K562 (cell line): Measurements from ENCODE around the gene TALDO1. TPM values are rescaled to one million over a fixed set of nuclear protein-coding genes. Genes with fewer than 3 reads are reported as not detected.

Experiments used
- FOXK2 ChIP-seq, 2 experiments: fragments of 450-650 bp; IDR thresholded peaks in 1 of 2; conservative IDR thresholded peaks in 1 of 2; 2 replicates each; pipeline ENCODE4 v1.6.1; 2016; ENCODE audit warnings: low read depth in 2 of 2, mild to moderate bottlenecking in 1 of 2
- GATAD2A ChIP-seq: fragments of 450-650 bp; IDR thresholded peaks from 2 replicates; pipeline ENCODE4 v1.6.1; 2017
- JUND ChIP-seq, 2 experiments: IDR thresholded peaks; 2 replicates in 1 of 2; 3 replicates in 1 of 2; pipeline ENCODE4 v1.6.1; 2011; ENCODE audit warnings: borderline replicate concordance in 2 of 2, low read depth in 2 of 2, low read length in 2 of 2, improper control_type of control experiment in 1 of 2, missing biosample characterization in 1 of 2, missing genetic modification characterization in 1 of 2, missing genetic modification reagents in 1 of 2
- NR3C1 ChIP-seq: sonication (generic); formaldehyde crosslinking; IDR thresholded peaks from 2 replicates; pipeline ENCODE4 v1.8.1; 2022; ENCODE audit warnings: missing genetic modification reagents
- PHF8 ChIP-seq: fragments of 200-600 bp; sonication (generic); IDR thresholded peaks from 2 replicates; pipeline ENCODE4 v1.6.1; 2012; ENCODE audit warnings: mixed run types, mild to moderate bottlenecking, inconsistent platforms, low read length, moderate library complexity, borderline replicate concordance
- PML ChIP-seq: IDR thresholded peaks from 2 replicates; pipeline ENCODE4 v1.6.1; 2012; ENCODE audit warnings: low read length, inconsistent platforms
- POLR2A ChIP-seq: fragments of 450-650 bp; conservative IDR thresholded peaks from 2 replicates; pipeline ENCODE4 v1.6.1; 2016
- SPI1 ChIP-seq: IDR thresholded peaks from 2 replicates; pipeline ENCODE4 v1.6.1; 2011; ENCODE audit warnings: low read depth, low read length, control low read depth, borderline replicate concordance
- SREBF2 ChIP-seq: sonication (generic); formaldehyde crosslinking; IDR thresholded peaks from 2 replicates; pipeline ENCODE4 v1.4.0; 2020; ENCODE audit warnings: mild to moderate bottlenecking, missing genetic modification reagents
- TBP ChIP-seq: optimal IDR thresholded peaks from 2 replicates; pipeline ENCODE3; 2011; ENCODE audit warnings: low read depth, low read length, improper control_type of control experiment
- THAP7 ChIP-seq: fragments of 250-450 bp; sonication (Bioruptor Pico); IDR thresholded peaks from 2 replicates; pipeline ENCODE4 v1.5.0; 2021
- VEZF1 ChIP-seq: fragments of 200-800 bp; sonication (Bioruptor generic); IDR thresholded peaks from 2 replicates; pipeline ENCODE4 v1.6.1; 2017; ENCODE audit warnings: missing genetic modification characterization, missing compliant biosample characterization
- ZNF143 ChIP-seq: sonication (generic); formaldehyde crosslinking; IDR thresholded peaks from 2 replicates; pipeline ENCODE4 v1.9.0; 2022; ENCODE audit warnings: mild to moderate bottlenecking, missing genetic modification reagents
- polyA plus RNA-seq, 8 experiments: library from polyadenylated mRNA; depleted of rRNA in 4 of 8; stranded (reverse) in 5 of 8; unstranded in 3 of 8; fragments of >200 nt; fragmentation: Nextera tagmentation in 2 of 8; fragmentation: Illumina TruSeq in 1 of 8; extraction: Ambion mirVana in 2 of 8; extraction: Trizol in 1 of 8; gene quantifications; 2 replicates each; pipeline versions ENCODE4 v1.2.1 to v1.2.3, GENCODE V29; 2011 to 2014; ENCODE audit warnings: inconsistent platforms in 1 of 8, missing spikeins in 1 of 8
- total RNA-seq, 7 experiments: library from RNA; depleted of rRNA in 6 of 7; stranded (reverse); fragments of >200 nt in 6 of 7; fragmentation: Illumina TruSeq in 2 of 7; extraction: Trizol in 2 of 7; gene quantifications; 2 replicates each; pipeline versions ENCODE4 v1.2.1 to v1.2.3, GENCODE V29; 2011 to 2021; ENCODE audit warnings: low replicate concordance in 1 of 7
- TF ChIP-seq, protein P1 (sequence below): sonication (generic); formaldehyde crosslinking; IDR thresholded peaks from 2 replicates; pipeline ENCODE4 v1.8.1; 2023; ENCODE audit warnings: mild to moderate bottlenecking, missing genetic modification reagents, moderate library complexity
- TF ChIP-seq, protein P2 (sequence below), 3 experiments: IDR thresholded peaks in 2 of 3; conservative IDR thresholded peaks in 1 of 3; 2 replicates each; pipeline ENCODE4 v1.5.1; 2011 to 2012; ENCODE audit warnings: low read length in 3 of 3, mild to moderate bottlenecking in 3 of 3, control low read depth in 2 of 3, improper control_type of control experiment in 1 of 3, inconsistent platforms in 1 of 3, low read depth in 1 of 3, mixed read lengths in 1 of 3, moderate library complexity in 1 of 3; ENCODE audit not compliant: insufficient read depth in 2 of 3
- TF ChIP-seq, protein P3 (sequence below), 3 experiments: fragments of 200-800 bp in 1 of 3; sonication (Bioruptor generic) in 1 of 3; sonication (generic) in 1 of 3; formaldehyde crosslinking in 1 of 3; IDR thresholded peaks; 2 replicates each; pipeline versions ENCODE4 v1.6.1 to v1.8.0; 2016 to 2022; ENCODE audit warnings: mild to moderate bottlenecking in 2 of 3, missing compliant biosample characterization in 2 of 3, missing genetic modification characterization in 2 of 3, missing genetic modification reagents in 1 of 3
- TF ChIP-seq, protein P4 (sequence below), 2 experiments: fragments of 200-800 bp in 1 of 2; sonication (Bioruptor generic) in 1 of 2; sonication (generic) in 1 of 2; formaldehyde crosslinking in 1 of 2; IDR thresholded peaks in 1 of 2; conservative IDR thresholded peaks in 1 of 2; 2 replicates each; pipeline versions ENCODE4 v1.5.0 to v1.6.1; 2016 to 2020; ENCODE audit warnings: missing compliant biosample characterization in 1 of 2, missing genetic modification characterization in 1 of 2, missing genetic modification reagents in 1 of 2

TALDO1 gene
- total and polyA plus RNA-seq, 9 of the 15 experiments (the other 6 are each of a cell fraction or from before 2014, with no cell fraction given) = 260 to 541 (median 441) TPM

DNA sequence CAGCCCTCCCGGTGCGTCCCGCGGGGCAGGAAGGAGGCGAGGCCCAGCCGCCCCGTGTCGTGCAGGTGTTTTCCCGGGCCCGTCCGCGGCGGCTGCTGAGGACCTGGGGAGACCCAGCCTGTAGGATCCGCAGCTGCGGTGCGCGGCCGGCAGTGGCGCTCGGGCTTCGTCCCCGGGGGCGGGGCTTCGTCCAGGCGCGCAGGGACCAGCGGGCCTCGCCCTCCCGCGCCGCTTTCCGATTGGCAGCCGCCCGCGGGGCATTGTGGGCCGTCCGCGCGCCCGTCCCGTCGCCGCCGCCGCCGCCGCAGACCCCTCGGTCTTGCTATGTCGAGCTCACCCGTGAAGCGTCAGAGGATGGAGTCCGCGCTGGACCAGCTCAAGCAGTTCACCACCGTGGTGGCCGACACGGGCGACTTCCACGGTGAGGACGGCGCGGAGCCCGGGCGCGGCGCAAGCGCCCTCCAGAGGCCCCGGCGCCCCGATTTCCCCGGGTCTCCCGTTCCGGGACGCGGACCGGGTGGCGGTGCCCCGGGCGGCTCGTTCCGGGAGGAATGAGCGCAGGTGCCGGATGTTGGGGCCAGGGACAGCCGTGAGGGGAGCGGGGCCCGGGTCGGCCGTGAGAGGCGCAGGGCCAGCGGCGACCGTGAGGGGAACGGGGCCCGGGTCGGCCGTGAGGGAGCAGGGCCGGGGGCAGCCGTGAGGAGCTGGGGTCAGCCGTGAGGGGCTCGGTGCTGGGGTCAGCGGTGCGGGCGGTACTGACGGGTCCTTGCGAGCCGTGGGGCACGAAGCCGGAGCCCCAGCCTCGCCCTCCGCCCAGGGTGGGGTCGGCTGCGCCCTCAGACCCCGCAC lies at the start of gene TALDO1 (continued):
- TF ChIP-seq, protein P1, sequence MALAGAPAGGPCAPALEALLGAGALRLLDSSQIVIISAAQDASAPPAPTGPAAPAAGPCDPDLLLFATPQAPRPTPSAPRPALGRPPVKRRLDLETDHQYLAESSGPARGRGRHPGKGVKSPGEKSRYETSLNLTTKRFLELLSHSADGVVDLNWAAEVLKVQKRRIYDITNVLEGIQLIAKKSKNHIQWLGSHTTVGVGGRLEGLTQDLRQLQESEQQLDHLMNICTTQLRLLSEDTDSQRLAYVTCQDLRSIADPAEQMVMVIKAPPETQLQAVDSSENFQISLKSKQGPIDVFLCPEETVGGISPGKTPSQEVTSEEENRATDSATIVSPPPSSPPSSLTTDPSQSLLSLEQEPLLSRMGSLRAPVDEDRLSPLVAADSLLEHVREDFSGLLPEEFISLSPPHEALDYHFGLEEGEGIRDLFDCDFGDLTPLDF (CRISPR knock-in tag) = peak; percentile 29; the same call in 1 of the 2 replicates
- TF ChIP-seq JUND (IDR thresholded peaks at IDR 0.05; ENCODE audit: borderline replicate concordance, low read depth, low read length) (0 out of 2 replicates have a peak, but pooled peaks have one; percentile 18), JUND (tag; IDR thresholded peaks at IDR 0.05; ENCODE audit: borderline replicate concordance, low read depth, low read length) (no peak), FOXK2 (conservative IDR thresholded peaks at IDR 0.05 in 1 of 2, IDR thresholded peaks at IDR 0.05 in 1 of 2; ENCODE audit: low read depth in 2 of 2) (no peak), POLR2A (peak; percentile 88), PML (0 out of 2 replicates have a peak, but pooled peaks have one; percentile 58), NR3C1 (CRISPR knock-in tag) (peak; percentile 22; the same call in 1 of the 2 replicates), SPI1 (no peak), THAP7 (CRISPR knock-in tag) (peak; percentile 62; the same call in 1 of the 2 replicates), VEZF1 (peak; percentile 62), GATAD2A (no peak), TBP (peak; percentile 67), SREBF2 (CRISPR knock-in tag) (no peak), ZNF143 (CRISPR knock-in tag) (peak; percentile 78), PHF8 (peak; percentile 72; the same call in 1 of the 2 replicates)
- TF ChIP-seq, protein P2, sequence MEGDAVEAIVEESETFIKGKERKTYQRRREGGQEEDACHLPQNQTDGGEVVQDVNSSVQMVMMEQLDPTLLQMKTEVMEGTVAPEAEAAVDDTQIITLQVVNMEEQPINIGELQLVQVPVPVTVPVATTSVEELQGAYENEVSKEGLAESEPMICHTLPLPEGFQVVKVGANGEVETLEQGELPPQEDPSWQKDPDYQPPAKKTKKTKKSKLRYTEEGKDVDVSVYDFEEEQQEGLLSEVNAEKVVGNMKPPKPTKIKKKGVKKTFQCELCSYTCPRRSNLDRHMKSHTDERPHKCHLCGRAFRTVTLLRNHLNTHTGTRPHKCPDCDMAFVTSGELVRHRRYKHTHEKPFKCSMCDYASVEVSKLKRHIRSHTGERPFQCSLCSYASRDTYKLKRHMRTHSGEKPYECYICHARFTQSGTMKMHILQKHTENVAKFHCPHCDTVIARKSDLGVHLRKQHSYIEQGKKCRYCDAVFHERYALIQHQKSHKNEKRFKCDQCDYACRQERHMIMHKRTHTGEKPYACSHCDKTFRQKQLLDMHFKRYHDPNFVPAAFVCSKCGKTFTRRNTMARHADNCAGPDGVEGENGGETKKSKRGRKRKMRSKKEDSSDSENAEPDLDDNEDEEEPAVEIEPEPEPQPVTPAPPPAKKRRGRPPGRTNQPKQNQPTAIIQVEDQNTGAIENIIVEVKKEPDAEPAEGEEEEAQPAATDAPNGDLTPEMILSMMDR (IDR thresholded peaks at IDR 0.05 in 2 of 3, conservative IDR thresholded peaks at IDR 0.05 in 1 of 3; ENCODE audit: insufficient read depth in 2 of 3, low read depth in 1 of 3, low read length in 3 of 3) = peak in 2 of 3 experiments; percentile 21 to 32; a peak in 3 of 6 replicates
- TF ChIP-seq, protein P3, sequence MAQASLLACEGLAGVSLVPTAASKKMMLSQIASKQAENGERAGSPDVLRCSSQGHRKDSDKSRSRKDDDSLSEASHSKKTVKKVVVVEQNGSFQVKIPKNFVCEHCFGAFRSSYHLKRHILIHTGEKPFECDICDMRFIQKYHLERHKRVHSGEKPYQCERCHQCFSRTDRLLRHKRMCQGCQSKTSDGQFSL (CRISPR knock-in tag; IDR thresholded peaks at IDR 0.05) = 0 out of 2 replicates have a peak, but pooled peaks have one; percentile 7
- TF ChIP-seq, protein P3 (tag; IDR thresholded peaks at IDR 0.05) = no peak
- TF ChIP-seq, protein P4, sequence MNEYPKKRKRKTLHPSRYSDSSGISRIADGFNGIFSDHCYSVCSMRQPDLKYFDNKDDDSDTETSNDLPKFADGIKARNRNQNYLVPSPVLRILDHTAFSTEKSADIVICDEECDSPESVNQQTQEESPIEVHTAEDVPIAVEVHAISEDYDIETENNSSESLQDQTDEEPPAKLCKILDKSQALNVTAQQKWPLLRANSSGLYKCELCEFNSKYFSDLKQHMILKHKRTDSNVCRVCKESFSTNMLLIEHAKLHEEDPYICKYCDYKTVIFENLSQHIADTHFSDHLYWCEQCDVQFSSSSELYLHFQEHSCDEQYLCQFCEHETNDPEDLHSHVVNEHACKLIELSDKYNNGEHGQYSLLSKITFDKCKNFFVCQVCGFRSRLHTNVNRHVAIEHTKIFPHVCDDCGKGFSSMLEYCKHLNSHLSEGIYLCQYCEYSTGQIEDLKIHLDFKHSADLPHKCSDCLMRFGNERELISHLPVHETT (CRISPR knock-in tag; conservative IDR thresholded peaks at IDR 0.05 in 1 of 2, IDR thresholded peaks at IDR 0.05 in 1 of 2) = peak in 1 of 2 experiments; percentile 55; a peak in 1 of 4 replicates
